WTC11 (cell line): ENCODE measurements around the gene AGPAT4. TPM values are rescaled to one million over a fixed set of nuclear protein-coding genes. Genes with fewer than 3 reads are reported as not detected.

Experiments
- ATAC-seq: fragments of 200-7000 bp; cut with Tn5 transposase; 2 replicates; pipeline ENCODE4 v1.10.0; 2021; ENCODE audit warnings: mild to moderate bottlenecking, moderate library complexity
- CTCF ChIA-PET: fragments of 300-600 bp; sonication (Branson Sonifier 250); formaldehyde crosslinking; loops from one replicate; lab custom pipeline; 2021; ENCODE audit warnings: antibody characterized with exemption; lab: Charles Lee
- POLR2A ChIA-PET: fragments of 350-600 bp; sonication (Branson Sonifier 250); formaldehyde crosslinking; loops from one replicate; lab custom pipeline; 2021; ENCODE audit warnings: antibody characterized with exemption; lab: Charles Lee
- DNase-seq: peaks from one replicate; pipeline ENCODE4 v3.0.0; 2021; ENCODE audit warnings: low spot score
- H3K27ac Mint-ChIP-seq: 2 replicates; pipeline ENCODE4 v1.8.0; 2021; ENCODE audit warnings: mixed read lengths
- H3K27me3 Mint-ChIP-seq: 2 replicates; pipeline ENCODE4 v1.8.0; 2021; ENCODE audit warnings: low read depth, mild to moderate bottlenecking, moderate library complexity, mixed read lengths
- H3K36me3 Mint-ChIP-seq: 2 replicates; pipeline ENCODE4 v1.8.0; 2021; ENCODE audit warnings: mixed read lengths
- H3K4me1 Mint-ChIP-seq: 2 replicates; pipeline ENCODE4 v1.8.0; 2022; ENCODE audit warnings: mixed read lengths
- H3K4me3 Mint-ChIP-seq: 2 replicates; pipeline ENCODE4 v1.8.0; 2021; ENCODE audit warnings: mild to moderate bottlenecking, moderate library complexity, mixed read lengths
- H3K9me3 Mint-ChIP-seq: 2 replicates; pipeline ENCODE4 v1.8.0; 2021; ENCODE audit warnings: mixed read lengths
- AR ChIP-seq: fragments of 250-450 bp; sonication (Bioruptor Pico); IDR thresholded peaks from 2 replicates; pipeline ENCODE4 v1.9.0; 2021; ENCODE audit warnings: mild to moderate bottlenecking
- FOXP1 ChIP-seq: sonication (generic); formaldehyde crosslinking; IDR thresholded peaks from 2 replicates; pipeline ENCODE4 v1.8.0; 2022; ENCODE audit warnings: missing genetic modification reagents, mild to moderate bottlenecking, moderate library complexity, borderline replicate concordance
- GABPB1 ChIP-seq: sonication (generic); formaldehyde crosslinking; IDR thresholded peaks from 2 replicates; pipeline ENCODE4 v1.8.1; 2023; ENCODE audit warnings: mild to moderate bottlenecking, missing genetic modification reagents
- JUN ChIP-seq: sonication (generic); formaldehyde crosslinking; IDR thresholded peaks from 2 replicates; pipeline ENCODE4 v1.8.0; 2023; ENCODE audit warnings: mild to moderate bottlenecking, missing genetic modification reagents
- MYBL2 ChIP-seq: sonication (generic); formaldehyde crosslinking; IDR thresholded peaks from 2 replicates; pipeline ENCODE4 v1.8.1; 2023; ENCODE audit warnings: mild to moderate bottlenecking, moderate library complexity, missing genetic modification reagents
- NFE2L1 ChIP-seq: sonication (generic); formaldehyde crosslinking; IDR thresholded peaks from 2 replicates; pipeline ENCODE4 v1.8.1; 2023; ENCODE audit warnings: missing genetic modification reagents
- NR2C2 ChIP-seq: sonication (generic); formaldehyde crosslinking; IDR thresholded peaks from 2 replicates; pipeline ENCODE4 v1.8.0; 2022; ENCODE audit warnings: mild to moderate bottlenecking, missing genetic modification reagents
- OVOL2 ChIP-seq: fragments of 250-450 bp; sonication (Bioruptor Pico); IDR thresholded peaks from 2 replicates; pipeline ENCODE4 v1.9.0; 2021; ENCODE audit warnings: mild to moderate bottlenecking, borderline replicate concordance
- RORB ChIP-seq: fragments of 250-450 bp; sonication (Bioruptor Pico); IDR thresholded peaks from 2 replicates; pipeline ENCODE4 v1.9.0; 2021; ENCODE audit warnings: mild to moderate bottlenecking
- SMAD3 ChIP-seq: sonication (generic); formaldehyde crosslinking; IDR thresholded peaks from 2 replicates; pipeline ENCODE4 v1.8.0; 2022; ENCODE audit warnings: missing genetic modification reagents, mild to moderate bottlenecking, borderline replicate concordance
- SP1 ChIP-seq: sonication (generic); formaldehyde crosslinking; conservative IDR thresholded peaks from 2 replicates; pipeline ENCODE4 v1.8.1; 2022; ENCODE audit warnings: missing genetic modification reagents
- ZNF219 ChIP-seq: sonication (generic); formaldehyde crosslinking; IDR thresholded peaks from 2 replicates; pipeline ENCODE4 v1.8.0; 2023; ENCODE audit warnings: missing genetic modification reagents, mild to moderate bottlenecking, borderline replicate concordance
- ZNF317 ChIP-seq: sonication (generic); formaldehyde crosslinking; IDR thresholded peaks from 2 replicates; pipeline ENCODE4 v1.8.1; 2023; ENCODE audit warnings: low read depth, mild to moderate bottlenecking, moderate library complexity, missing genetic modification reagents, borderline replicate concordance
- total RNA-seq: library from RNA; stranded (reverse); gene quantifications from 3 replicates; pipeline ENCODE4 v1.2.3, GENCODE V29; 2021
- TF ChIP-seq, protein P1 (sequence below): fragments of 250-450 bp; sonication (Bioruptor Pico); IDR thresholded peaks from 2 replicates; pipeline ENCODE4 v1.9.0; 2021; ENCODE audit warnings: mild to moderate bottlenecking
- TF ChIP-seq, protein P2 (sequence below): sonication (generic); formaldehyde crosslinking; IDR thresholded peaks from 2 replicates; pipeline ENCODE4 v1.8.1; 2022; ENCODE audit warnings: low read depth, missing genetic modification reagents, borderline replicate concordance
- TF ChIP-seq, protein P3 (sequence below): fragments of 250-450 bp; sonication (Bioruptor Pico); IDR thresholded peaks from 2 replicates; pipeline ENCODE4 v2.1.2; 2022; ENCODE audit warnings: mild to moderate bottlenecking, moderate library complexity
- TF ChIP-seq, protein P4 (sequence below): sonication (generic); formaldehyde crosslinking; IDR thresholded peaks from 2 replicates; pipeline ENCODE4 v1.8.1; 2022; ENCODE audit warnings: mild to moderate bottlenecking, missing genetic modification reagents, moderate library complexity, borderline replicate concordance
- TF ChIP-seq, protein P5 (sequence below): sonication (generic); formaldehyde crosslinking; IDR thresholded peaks from 2 replicates; pipeline ENCODE4 v1.8.1; 2023; ENCODE audit warnings: mild to moderate bottlenecking, missing genetic modification reagents, borderline replicate concordance

Gene AGPAT4
- total RNA-seq, 1 experiment from 2014 or later, result 19.7 TPM

DNA sequence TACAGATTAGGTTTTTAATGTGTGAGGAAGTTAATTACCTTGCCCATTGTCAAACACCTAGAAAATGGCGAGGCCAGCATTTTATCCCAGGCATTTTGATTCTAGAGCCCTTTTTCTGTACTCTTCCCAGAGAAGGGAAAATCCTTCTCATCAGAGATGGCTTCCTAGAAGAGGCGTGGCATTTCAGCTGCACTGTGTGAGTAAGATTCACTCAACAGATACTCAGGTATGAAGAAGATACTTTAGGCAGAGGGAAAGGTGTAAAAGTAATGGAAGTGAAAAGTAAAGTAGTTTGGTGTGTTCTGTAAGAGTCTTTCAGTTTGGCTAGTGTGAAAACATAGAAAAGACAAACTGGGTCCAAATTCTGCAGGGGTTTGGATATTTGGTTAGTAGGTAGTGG, 168.5 kb downstream of the AGPAT4 start:
- DNase-seq (no peak), ATAC-seq (no peak)
- no peaks in the 10 kb centered on the region for H3K27me3 Mint-ChIP-seq
- TF ChIP-seq FOXP1 (no peak), NFE2L1 (CRISPR knock-in tag) (no peak)
- TF ChIP-seq, protein P1, sequence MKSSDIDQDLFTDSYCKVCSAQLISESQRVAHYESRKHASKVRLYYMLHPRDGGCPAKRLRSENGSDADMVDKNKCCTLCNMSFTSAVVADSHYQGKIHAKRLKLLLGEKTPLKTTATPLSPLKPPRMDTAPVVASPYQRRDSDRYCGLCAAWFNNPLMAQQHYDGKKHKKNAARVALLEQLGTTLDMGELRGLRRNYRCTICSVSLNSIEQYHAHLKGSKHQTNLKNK (CRISPR knock-in tag), result no peak
- POLR2A ChIA-PET, result no interaction called here
- H3K4me3 Mint-ChIP-seq, result no peak overlapping the region
- peaks cover 64% of the 10 kb centered on the region for H3K36me3 Mint-ChIP-seq
- CTCF ChIA-PET, result no interaction called here
- H3K4me1 Mint-ChIP-seq, result no peaks in the 10 kb centered on the region
- H3K27ac Mint-ChIP-seq, result no peak overlapping the region
- H3K9me3 Mint-ChIP-seq, result no peaks in the 10 kb centered on the region

GRCh38 chr6:161104966-161105365, 168.9 kb downstream of the AGPAT4 start:
- Mint-ChIP-seq H3K36me3 (peaks cover 60% of the 10 kb centered on the region), H3K27ac (no peak overlapping the region), H3K4me3 (no peak overlapping the region), H3K27me3 (no peaks in the 10 kb centered on the region), H3K4me1 (no peaks in the 10 kb centered on the region), H3K9me3 (no peaks in the 10 kb centered on the region)
- DNase-seq (no peak), ATAC-seq (no peak)
- TF ChIP-seq ZNF219 (CRISPR knock-in tag), result no peak
- TF ChIP-seq, protein P2, sequence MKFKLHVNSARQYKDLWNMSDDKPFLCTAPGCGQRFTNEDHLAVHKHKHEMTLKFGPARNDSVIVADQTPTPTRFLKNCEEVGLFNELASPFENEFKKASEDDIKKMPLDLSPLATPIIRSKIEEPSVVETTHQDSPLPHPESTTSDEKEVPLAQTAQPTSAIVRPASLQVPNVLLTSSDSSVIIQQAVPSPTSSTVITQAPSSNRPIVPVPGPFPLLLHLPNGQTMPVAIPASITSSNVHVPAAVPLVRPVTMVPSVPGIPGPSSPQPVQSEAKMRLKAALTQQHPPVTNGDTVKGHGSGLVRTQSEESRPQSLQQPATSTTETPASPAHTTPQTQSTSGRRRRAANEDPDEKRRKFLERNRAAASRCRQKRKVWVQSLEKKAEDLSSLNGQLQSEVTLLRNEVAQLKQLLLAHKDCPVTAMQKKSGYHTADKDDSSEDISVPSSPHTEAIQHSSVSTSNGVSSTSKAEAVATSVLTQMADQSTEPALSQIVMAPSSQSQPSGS, result no peak
- TF ChIP-seq SP1 (CRISPR knock-in tag), result no peak
- TF ChIP-seq ZNF317 (CRISPR knock-in tag), result no peak
- TF ChIP-seq OVOL2 (CRISPR knock-in tag), result no peak
- TF ChIP-seq, protein P3, sequence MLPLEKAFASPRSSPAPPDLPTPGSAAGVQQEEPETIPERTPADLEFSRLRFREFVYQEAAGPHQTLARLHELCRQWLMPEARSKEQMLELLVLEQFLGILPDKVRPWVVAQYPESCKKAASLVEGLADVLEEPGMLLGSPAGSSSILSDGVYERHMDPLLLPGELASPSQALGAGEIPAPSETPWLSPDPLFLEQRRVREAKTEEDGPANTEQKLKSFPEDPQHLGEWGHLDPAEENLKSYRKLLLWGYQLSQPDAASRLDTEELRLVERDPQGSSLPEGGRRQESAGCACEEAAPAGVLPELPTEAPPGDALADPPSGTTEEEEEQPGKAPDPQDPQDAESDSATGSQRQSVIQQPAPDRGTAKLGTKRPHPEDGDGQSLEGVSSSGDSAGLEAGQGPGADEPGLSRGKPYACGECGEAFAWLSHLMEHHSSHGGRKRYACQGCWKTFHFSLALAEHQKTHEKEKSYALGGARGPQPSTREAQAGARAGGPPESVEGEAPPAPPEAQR (CRISPR knock-in tag), result no peak
- TF ChIP-seq NR2C2 (CRISPR knock-in tag), result no peak
- TF ChIP-seq, protein P4, sequence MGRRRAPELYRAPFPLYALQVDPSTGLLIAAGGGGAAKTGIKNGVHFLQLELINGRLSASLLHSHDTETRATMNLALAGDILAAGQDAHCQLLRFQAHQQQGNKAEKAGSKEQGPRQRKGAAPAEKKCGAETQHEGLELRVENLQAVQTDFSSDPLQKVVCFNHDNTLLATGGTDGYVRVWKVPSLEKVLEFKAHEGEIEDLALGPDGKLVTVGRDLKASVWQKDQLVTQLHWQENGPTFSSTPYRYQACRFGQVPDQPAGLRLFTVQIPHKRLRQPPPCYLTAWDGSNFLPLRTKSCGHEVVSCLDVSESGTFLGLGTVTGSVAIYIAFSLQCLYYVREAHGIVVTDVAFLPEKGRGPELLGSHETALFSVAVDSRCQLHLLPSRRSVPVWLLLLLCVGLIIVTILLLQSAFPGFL (CRISPR knock-in tag), result no peak
- TF ChIP-seq MYBL2 (CRISPR knock-in tag), result no peak
- no peak for TF ChIP-seq AR (CRISPR knock-in tag)
- TF ChIP-seq RORB, result no peak
- no peak for TF ChIP-seq SMAD3 (CRISPR knock-in tag)
- TF ChIP-seq JUN, result no peak
- TF ChIP-seq, protein P5, sequence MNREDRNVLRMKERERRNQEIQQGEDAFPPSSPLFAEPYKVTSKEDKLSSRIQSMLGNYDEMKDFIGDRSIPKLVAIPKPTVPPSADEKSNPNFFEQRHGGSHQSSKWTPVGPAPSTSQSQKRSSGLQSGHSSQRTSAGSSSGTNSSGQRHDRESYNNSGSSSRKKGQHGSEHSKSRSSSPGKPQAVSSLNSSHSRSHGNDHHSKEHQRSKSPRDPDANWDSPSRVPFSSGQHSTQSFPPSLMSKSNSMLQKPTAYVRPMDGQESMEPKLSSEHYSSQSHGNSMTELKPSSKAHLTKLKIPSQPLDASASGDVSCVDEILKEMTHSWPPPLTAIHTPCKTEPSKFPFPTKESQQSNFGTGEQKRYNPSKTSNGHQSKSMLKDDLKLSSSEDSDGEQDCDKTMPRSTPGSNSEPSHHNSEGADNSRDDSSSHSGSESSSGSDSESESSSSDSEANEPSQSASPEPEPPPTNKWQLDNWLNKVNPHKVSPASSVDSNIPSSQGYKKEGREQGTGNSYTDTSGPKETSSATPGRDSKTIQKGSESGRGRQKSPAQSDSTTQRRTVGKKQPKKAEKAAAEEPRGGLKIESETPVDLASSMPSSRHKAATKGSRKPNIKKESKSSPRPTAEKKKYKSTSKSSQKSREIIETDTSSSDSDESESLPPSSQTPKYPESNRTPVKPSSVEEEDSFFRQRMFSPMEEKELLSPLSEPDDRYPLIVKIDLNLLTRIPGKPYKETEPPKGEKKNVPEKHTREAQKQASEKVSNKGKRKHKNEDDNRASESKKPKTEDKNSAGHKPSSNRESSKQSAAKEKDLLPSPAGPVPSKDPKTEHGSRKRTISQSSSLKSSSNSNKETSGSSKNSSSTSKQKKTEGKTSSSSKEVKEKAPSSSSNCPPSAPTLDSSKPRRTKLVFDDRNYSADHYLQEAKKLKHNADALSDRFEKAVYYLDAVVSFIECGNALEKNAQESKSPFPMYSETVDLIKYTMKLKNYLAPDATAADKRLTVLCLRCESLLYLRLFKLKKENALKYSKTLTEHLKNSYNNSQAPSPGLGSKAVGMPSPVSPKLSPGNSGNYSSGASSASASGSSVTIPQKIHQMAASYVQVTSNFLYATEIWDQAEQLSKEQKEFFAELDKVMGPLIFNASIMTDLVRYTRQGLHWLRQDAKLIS, result no peak
- no peak for TF ChIP-seq GABPB1 (CRISPR knock-in tag)
- ChIA-PET POLR2A (no interaction called here), CTCF (no interaction called here)
